IgD-negative memory B cell (primary cell): ENCODE results near the gene MED15. TPM values are rescaled to one million over a fixed set of nuclear protein-coding genes. Genes with fewer than 3 reads are reported as not detected.
"Not testable (repeated sequence)": the region's sequence is repeated elsewhere in the genome, so short reads cannot be mapped to it uniquely, and the experiment has no call there.

Experiments
- H3K27ac Mint-ChIP-seq, 3 donors: one replicate each; pipeline ENCODE4 v1.8.0; 2020 to 2022; ENCODE audit warnings: mild to moderate bottlenecking in 3 of 3, mixed read lengths in 3 of 3, moderate library complexity in 1 of 3
- H3K27me3 Mint-ChIP-seq: one replicate; pipeline ENCODE4 v1.8.0; 2021; ENCODE audit warnings: mixed read lengths
- H3K36me3 Mint-ChIP-seq: one replicate; pipeline ENCODE4 v1.8.0; 2020; ENCODE audit warnings: mild to moderate bottlenecking, mixed read lengths
- H3K4me1 Mint-ChIP-seq, 3 donors: one replicate each; pipeline ENCODE4 v1.8.0; 2020 to 2022; ENCODE audit warnings: mixed read lengths in 3 of 3, mild to moderate bottlenecking in 1 of 3
- H3K4me3 Mint-ChIP-seq, 4 donors: one replicate each; pipeline ENCODE4 v1.8.0; 2020 to 2022; ENCODE audit warnings: mild to moderate bottlenecking in 4 of 4, mixed read lengths in 4 of 4, moderate library complexity in 3 of 4
- H3K9me3 Mint-ChIP-seq, 3 donors: one replicate each; pipeline ENCODE4 v1.8.0; 2020 to 2021; ENCODE audit warnings: mixed read lengths in 3 of 3, mild to moderate bottlenecking in 1 of 3
- polyA plus RNA-seq: library from polyadenylated mRNA; unstranded; fragments of 300-500 nt; fragmentation: Illumina TruSeq; gene quantifications from one replicate; pipeline ENCODE4 v1.2.3, GENCODE V29; 2021

MED15 gene
- polyA plus RNA-seq, 1 donor from 2014 or later = 50.2 TPM

DNA sequence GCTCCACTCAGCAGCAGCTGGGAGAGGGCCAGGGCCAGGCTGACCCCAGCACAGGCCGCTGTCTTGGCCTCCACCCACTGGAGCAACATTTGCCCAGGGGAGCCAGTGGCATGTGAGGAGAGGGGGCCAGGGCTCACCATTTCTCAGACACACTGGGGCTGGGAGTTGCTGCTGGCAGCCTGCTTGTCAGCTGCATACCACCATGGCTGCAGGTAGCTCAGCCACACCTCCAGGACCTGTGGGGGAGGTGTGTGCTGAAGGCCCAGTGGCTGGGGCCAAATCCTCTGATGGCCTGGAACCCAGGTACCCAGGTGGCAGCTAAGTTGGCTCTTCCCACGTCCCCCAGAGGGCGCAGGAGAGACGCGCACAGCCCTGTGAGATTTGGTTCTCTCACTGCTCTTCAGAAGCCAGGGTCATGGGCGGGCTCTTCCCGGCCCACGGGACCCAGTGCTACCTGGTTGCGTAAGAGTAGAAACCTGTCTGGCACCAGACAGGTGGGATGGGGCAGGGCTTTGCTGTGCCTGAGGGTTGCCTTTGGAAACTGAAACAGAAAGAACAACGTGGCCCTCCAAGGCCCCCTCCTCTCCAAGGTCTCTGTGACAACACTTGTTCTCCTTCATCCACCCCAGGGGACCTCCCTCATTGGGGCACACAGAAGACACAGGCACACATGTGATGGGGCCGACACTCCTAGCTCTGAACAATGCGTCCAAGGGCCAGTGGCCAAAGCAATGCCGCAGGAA is 98.8 kb downstream of the MED15 start:
- Mint-ChIP-seq H3K4me1 (no peaks in the 10 kb centered on the region), H3K27me3 (peaks cover 2% of the 10 kb centered on the region), H3K9me3 (no peaks in the 10 kb centered on the region), H3K4me3 (no peak overlapping the region), H3K36me3 (peaks cover 2% of the 10 kb centered on the region), H3K27ac (no peak overlapping the region)

DNA sequence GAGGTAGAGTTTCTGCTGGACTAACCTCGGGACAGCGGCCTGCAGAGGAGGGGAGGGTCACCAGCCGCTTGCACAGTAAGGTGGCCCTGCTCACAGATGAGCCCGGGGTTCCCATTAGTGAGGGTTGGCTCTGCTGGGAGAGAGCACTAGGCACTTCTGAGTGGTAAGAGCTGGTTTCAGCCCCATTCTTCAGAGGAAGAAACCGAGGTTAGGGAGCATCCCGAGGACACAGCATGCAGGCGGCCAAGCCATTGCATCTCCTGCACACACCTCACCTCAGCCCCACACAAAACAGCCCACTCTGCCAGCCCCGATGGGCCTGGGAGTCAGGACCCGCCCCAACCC is 99.3 kb downstream of the MED15 start:
- H3K4me1 Mint-ChIP-seq = no peaks in the 10 kb centered on the region
- peaks cover 2% of the 10 kb centered on the region for H3K36me3 Mint-ChIP-seq
- H3K27ac Mint-ChIP-seq = no peak overlapping the region
- no peak overlapping the region for H3K4me3 Mint-ChIP-seq
- no peaks in the 10 kb centered on the region for H3K9me3 Mint-ChIP-seq
- peaks cover 5% of the 10 kb centered on the region for H3K27me3 Mint-ChIP-seq

DNA sequence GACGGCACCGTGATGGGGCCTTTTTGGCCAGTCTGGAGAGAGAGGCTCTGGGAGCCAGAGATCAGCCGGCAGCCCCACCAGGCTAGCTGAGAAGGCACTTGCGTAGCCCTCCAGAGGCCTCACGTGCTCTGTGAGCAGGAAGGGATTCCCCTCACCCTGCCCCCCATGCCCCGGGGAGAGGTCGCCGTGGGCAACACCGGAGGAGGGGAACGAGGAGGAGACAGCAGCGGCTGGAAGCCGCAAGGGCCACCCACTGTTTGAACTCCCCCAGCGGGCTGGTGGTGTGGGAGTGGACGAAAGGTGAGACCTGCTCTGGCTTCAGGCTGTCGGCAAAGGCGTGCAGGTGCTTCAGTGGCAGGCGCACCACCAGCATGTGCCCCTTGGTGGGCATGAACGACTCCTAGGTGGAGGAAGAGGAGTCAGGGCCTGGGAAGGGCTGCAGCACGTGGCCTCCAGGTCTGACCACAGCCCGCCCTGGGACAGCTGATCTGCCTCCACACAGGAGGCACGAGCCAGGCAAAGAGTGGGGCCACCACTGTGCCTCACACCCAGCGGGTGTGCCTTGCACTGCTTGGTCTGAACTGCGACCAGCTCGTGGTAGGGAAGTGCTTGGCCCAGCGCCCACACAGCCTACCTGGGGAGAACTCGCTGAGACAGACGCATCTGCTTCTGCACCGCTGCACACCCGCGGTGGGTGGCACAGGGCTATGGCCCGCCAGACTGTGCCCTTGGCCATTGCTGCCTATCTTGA is 99.9 kb downstream of the MED15 start:
- peaks cover 2% of the 10 kb centered on the region for H3K36me3 Mint-ChIP-seq
- H3K4me1 Mint-ChIP-seq = no peaks in the 10 kb centered on the region
- H3K4me3 Mint-ChIP-seq = no peak overlapping the region
- H3K27me3 Mint-ChIP-seq = peaks cover 6% of the 10 kb centered on the region
- H3K9me3 Mint-ChIP-seq = no peaks in the 10 kb centered on the region
- H3K27ac Mint-ChIP-seq = no peak overlapping the region

DNA sequence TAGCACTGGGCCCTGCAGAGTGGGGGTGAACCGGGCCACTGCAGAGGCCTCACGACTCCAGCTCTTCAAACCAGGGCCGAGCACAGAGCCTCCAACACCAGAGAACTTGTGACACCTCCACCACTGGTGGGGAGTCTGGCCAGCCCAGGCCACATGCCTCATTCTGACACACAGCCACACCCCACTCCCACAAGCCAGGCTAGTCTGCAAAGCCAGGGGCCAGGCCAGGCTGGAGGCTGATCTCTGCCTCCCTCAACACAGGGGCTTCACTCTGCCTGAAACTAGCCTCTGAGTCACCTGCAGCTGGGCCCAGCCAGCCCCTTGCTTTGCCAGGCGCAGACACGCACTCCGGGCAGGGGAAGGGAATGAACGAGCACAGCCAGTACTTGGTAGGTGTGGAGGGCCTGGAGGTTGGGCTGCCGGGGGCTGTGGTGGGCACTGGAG is 102.9 kb downstream of the MED15 start:
- peaks cover 5% of the 10 kb centered on the region for H3K27me3 Mint-ChIP-seq
- H3K36me3 Mint-ChIP-seq = peaks cover 2% of the 10 kb centered on the region
- H3K4me1 Mint-ChIP-seq = no peaks in the 10 kb centered on the region
- H3K9me3 Mint-ChIP-seq = no peaks in the 10 kb centered on the region
- H3K4me3 Mint-ChIP-seq = no peak overlapping the region
- H3K27ac Mint-ChIP-seq = no peak overlapping the region

DNA sequence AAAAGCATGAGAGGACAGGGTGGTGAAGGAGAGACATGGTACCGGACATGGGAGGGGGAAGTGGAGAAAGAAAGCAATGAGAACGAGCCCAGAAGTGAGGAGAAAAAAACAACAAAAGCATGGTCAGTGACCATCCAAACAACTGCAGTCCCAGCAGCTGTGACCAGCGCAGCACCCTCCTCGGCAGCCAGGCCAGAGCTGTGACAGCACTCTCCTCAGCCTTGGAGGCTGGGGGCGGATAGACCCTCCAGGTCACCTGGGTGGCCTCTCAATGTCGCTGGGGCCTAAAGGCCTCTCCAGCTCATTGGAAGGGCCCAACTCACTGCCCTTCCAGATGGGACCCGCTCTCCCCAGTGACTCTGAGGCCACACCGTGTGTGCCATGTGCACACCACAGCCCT is 103.3 kb downstream of the MED15 start:
- H3K9me3 Mint-ChIP-seq = no peaks in the 10 kb centered on the region
- no peak overlapping the region for H3K27ac Mint-ChIP-seq
- H3K27me3 Mint-ChIP-seq = peaks cover 7% of the 10 kb centered on the region
- H3K4me3 Mint-ChIP-seq = no peak overlapping the region
- peaks cover 2% of the 10 kb centered on the region for H3K36me3 Mint-ChIP-seq
- no peaks in the 10 kb centered on the region for H3K4me1 Mint-ChIP-seq

DNA sequence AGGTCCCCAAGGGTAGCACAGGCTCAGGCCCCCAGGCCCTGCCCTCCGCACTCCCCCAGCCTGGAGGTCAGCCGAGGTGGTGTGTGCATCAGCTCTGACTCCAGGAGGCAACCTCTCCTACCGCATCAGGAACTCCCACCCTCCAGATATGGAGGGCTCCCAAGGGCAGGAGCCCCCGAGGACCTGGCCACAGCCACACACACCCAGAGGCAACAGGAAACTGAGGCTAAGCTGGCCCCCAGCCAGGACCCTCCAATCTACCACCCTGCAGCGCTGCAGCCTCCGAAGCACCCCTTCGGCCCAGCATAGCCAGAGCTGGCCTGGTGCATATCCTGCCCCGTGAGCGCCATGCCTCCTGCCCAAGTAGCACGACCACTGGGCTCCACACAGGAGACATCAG is 104.0 kb downstream of the MED15 start:
- no peak overlapping the region for H3K4me3 Mint-ChIP-seq
- H3K27ac Mint-ChIP-seq = no peak overlapping the region
- H3K4me1 Mint-ChIP-seq = no peaks in the 10 kb centered on the region

DNA sequence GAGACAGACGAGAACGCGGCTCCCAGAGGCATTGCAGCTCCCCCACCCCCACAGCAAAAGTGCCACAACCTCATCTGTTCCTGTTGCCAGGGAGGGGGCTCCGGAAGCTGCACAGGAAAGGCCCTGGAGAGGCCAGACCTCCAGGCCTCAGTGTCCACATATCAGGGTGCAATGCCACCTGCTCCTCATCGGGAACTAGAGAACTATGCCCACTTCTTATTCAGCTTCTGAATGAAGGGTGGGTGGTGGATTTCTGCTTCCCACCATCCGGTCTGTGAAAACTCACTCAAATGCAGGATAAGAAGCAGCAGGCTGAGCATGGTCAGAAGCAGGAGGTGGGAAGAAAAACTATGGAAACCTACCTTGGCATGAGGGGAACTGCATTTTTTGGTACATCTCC is 105.9 kb downstream of the MED15 start:
- Mint-ChIP-seq H3K27ac (no peak overlapping the region), H3K9me3 (no peaks in the 10 kb centered on the region), H3K4me3 (no peak overlapping the region), H3K27me3 (peaks cover 9% of the 10 kb centered on the region), H3K4me1 (no peaks in the 10 kb centered on the region), H3K36me3 (peaks cover 2% of the 10 kb centered on the region)

More for the DNA sequence above, 104.0 kb downstream of the MED15 start:
- peaks cover 9% of the 10 kb centered on the region for H3K27me3 Mint-ChIP-seq
- no peaks in the 10 kb centered on the region for H3K9me3 Mint-ChIP-seq
- H3K36me3 Mint-ChIP-seq = peaks cover 2% of the 10 kb centered on the region

DNA sequence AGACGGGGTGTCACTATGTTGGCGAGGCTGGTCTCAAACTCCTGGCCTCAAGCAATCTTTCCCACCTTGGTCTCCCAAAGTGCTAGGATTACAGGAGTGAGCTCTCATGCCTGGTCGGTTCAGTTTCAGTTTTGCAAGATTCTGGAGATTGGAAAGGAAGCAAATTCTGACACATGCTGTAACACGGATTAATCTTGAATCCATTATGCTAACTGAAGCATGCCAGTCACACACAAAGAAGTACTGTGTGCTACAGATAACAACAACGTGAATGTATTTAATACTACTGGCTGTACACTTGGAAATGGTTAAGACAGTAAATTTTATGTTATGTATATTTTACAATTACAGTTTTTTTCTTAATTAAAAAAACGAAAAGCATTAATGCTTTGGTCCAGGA is 107.6 kb downstream of the MED15 start:
- Mint-ChIP-seq H3K9me3 (no peaks in the 10 kb centered on the region), H3K4me1 (no peaks in the 10 kb centered on the region), H3K27ac (no peak overlapping the region), H3K27me3 (peaks cover 9% of the 10 kb centered on the region), H3K4me3 (no peak overlapping the region), H3K36me3 (no peaks in the 10 kb centered on the region)

DNA sequence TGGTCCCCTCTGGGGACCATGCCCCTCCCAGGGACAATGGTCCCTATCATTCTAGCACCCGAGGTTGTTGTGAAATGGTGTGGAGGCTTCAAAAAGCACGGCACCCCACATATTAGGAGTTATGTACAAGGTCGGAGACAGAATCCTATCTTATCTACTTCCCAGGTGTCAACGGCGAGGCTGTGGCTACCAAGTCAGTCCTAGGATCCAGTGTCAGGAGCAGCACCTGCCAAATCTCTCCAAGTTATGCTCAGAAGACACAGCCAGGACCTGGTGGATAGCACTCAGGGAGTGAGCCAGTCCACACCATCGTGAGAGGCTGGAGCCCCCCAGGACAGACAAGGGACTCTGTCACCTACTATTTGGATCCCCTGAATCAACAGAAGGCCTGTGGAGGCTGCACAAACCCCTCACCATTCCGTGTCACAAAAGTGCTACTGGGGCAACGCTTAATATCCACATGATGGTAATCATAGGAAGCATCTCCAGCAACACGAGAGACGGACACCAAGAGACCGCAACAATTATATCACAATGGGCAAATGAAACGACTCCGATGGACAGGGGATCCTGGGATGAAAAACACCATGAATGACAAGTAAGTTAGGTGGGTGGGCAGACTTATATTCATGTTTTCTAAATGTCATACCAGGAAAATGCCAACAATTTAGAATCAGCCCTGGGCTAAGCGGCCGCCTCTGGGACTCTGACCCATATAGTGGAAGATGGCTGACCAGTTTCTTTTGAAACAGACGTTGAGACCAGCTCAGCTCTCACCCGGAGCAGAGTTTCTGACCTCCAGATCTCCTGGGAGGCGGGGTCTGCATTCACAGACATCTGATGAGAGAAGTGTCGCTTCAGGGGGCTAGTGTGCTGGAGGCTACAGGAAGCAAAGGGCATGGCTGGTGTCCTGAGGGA is 108.4 kb downstream of the MED15 start:
- H3K4me1 Mint-ChIP-seq = no peaks in the 10 kb centered on the region
- H3K9me3 Mint-ChIP-seq = no peaks in the 10 kb centered on the region
- no peak overlapping the region for H3K4me3 Mint-ChIP-seq
- H3K27me3 Mint-ChIP-seq = peaks cover 9% of the 10 kb centered on the region
- no peaks in the 10 kb centered on the region for H3K36me3 Mint-ChIP-seq
- H3K27ac Mint-ChIP-seq = no peak overlapping the region

DNA sequence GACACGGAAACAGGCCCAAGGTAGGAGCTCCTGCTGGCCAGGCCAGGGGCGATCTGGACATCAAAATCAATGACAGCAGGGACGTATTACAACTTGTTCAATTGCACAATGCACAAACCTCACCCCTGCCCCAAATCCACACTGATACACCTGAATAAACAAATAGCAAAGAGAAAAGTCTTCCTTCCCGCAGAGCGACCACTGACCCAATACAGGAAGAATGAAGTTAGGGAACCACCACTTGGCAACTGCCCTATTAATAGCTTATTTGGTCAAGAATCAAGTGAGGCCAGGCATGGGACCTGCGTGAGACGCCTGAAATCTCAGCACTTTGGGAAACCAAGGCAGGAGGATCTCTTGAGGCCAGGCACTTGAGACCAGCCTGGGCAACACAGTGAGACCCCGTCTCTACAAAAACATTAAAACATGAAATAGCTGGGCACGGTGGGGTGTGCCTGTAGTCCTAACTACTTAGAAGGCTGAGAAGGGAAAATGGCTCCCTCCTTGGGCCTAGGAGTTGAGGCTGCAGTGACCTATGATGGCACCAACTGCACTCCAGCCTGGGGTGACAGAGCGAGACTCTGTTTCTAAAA is 109.1 kb downstream of the MED15 start:
- Mint-ChIP-seq H3K27ac (no peak overlapping the region), H3K4me3 (no peak overlapping the region), H3K27me3 (peaks cover 8% of the 10 kb centered on the region), H3K9me3 (no peaks in the 10 kb centered on the region), H3K36me3 (no peaks in the 10 kb centered on the region), H3K4me1 (no peaks in the 10 kb centered on the region)

DNA sequence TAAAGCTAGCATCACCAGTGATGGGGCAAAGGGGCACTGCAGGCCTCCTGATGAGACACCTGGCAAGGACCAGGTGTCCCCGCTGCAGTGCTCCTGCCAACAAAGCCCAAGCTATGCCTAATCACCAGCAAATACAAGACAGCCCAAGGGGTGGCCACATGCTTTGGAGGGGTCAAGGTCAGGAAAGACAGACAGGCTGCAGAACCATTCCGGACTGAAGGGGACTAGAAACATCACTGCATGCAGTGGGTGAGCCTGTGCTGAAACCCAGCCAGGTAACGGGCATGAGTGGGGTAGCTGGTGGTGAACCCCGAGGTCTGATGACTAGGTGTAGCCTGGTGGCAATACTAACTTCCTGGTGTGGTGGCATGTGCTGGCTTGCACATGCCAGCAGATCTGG is 111.1 kb downstream of the MED15 start:
- H3K27me3 Mint-ChIP-seq = peaks cover 4% of the 10 kb centered on the region
- H3K4me1 Mint-ChIP-seq = no peaks in the 10 kb centered on the region
- no peaks in the 10 kb centered on the region for H3K36me3 Mint-ChIP-seq
- H3K9me3 Mint-ChIP-seq = no peaks in the 10 kb centered on the region
- H3K27ac Mint-ChIP-seq = no peak overlapping the region
- H3K4me3 Mint-ChIP-seq = no peak overlapping the region

DNA sequence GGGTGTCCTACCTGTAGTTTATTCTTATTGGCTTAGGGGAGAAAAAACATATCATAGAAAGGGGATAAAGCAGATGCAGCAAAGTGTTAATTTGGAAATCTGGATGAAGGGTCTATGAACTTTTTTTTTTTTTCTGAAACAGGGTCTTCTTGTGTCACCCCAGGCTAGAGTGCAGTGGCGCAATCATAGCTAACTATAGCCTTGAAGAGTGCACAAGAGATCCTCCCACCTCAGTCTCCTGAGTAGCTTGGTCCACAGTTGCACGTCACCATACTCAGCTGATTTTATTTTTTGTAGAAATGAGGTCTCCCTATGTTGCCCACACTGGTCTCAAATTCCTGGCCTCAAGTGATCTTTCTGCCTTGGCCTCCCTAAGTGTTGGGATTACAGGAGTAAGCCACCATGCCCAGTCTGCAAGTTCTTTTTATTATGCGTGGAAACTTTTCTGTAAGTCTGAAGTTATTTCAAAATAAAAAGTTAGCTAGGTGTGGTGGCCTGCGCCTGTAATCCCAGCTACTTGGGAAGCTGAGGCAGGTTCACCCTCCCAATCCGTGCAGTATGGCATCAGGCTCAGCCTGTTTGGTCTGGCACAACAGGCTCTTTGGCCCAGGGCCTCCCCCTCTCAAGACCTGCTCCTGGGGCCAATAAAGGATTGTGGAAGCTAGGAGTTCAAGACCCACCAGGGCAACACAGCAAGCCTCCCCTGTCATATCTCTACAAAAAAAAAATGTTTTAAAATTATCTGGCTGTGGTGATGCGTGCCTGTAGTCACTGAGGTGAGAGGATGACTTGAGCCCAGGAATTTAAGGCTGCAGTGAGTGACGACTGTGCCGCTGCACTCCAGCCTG is 111.9 kb downstream of the MED15 start:
- Mint-ChIP-seq H3K27ac (no peak overlapping the region), H3K9me3 (no peaks in the 10 kb centered on the region), H3K4me1 (no peaks in the 10 kb centered on the region), H3K27me3 (peaks cover 4% of the 10 kb centered on the region), H3K4me3 (no peak overlapping the region), H3K36me3 (no peaks in the 10 kb centered on the region)

DNA sequence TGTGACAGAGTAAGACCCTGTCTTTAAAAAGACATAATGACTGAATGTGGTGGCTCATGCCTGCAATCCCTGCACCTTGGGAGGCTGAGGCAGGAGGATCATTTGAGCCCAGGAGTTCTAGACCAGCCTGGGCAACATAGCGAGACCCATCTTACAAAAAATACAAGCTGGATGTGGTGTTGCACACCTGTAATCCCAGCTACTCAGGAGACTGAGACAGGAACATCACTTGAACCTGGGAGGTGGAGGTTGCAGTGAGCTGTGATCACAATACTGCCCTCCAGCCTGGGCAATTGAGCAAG is 112.4 kb downstream of the MED15 start:
- H3K9me3 Mint-ChIP-seq, H3K36me3 Mint-ChIP-seq, H3K4me1 Mint-ChIP-seq, H3K4me3 Mint-ChIP-seq, H3K27ac Mint-ChIP-seq, H3K27me3 Mint-ChIP-seq: not testable (repeated sequence)

DNA sequence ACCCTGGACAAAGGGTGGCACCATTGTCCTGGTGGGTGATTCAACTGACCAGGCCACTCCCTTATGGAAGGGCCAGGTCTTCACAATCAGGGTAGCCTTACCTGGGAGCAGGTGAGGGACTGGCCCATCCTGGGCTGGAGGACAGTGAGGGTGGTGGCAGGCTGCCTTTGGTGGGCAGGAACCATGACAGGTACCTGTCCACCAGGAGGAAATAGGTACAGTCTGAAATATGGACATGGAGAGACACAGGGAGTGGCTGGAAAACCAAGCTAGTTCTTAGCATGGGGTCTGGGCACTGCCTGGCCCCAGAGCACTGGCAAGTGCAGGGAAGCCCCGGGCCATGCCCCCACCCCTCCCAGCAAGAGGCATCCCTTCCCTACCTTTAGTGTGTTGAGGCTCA is 113.8 kb downstream of the MED15 start:
- no peaks in the 10 kb centered on the region for H3K36me3 Mint-ChIP-seq
- peaks cover 0 to 2% (median 1%) of the 10 kb centered on the region in 3 donors for H3K4me1 Mint-ChIP-seq
- H3K27me3 Mint-ChIP-seq = peaks cover 2% of the 10 kb centered on the region
- no peak overlapping the region for H3K27ac Mint-ChIP-seq
- no peaks in the 10 kb centered on the region for H3K9me3 Mint-ChIP-seq
- H3K4me3 Mint-ChIP-seq = no peak overlapping the region
